ENCODE measurements around the gene GLT1D1.

DNA sequence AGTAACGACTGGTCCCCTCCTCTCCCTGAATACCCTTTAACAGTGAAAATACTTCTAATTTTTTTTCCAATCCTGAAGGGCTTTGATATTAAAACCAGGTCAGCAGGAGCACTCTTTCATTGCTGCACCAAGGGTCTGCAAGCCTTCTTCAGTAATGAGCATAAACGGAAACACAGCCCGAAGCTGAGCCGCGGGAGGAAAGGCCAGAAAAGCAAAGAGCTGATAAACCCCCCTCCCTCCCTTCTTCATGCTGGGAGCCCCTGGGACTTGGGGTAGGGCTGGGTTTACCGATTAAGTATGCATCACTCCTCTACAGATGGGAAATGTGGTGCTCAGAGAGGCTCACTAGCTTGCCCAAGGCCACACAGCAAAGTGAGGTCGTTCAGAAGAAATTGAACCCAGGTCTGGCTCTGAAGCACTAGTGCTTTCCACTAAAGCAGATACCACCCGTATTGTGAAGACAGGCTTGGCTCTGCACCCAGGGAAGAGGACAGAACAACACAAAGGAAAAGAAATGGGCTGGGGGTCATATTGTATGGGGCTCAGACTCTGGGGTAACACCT is 128.8 kb downstream of the GLT1D1 start:
- TF ChIP-seq, protein P1, sequence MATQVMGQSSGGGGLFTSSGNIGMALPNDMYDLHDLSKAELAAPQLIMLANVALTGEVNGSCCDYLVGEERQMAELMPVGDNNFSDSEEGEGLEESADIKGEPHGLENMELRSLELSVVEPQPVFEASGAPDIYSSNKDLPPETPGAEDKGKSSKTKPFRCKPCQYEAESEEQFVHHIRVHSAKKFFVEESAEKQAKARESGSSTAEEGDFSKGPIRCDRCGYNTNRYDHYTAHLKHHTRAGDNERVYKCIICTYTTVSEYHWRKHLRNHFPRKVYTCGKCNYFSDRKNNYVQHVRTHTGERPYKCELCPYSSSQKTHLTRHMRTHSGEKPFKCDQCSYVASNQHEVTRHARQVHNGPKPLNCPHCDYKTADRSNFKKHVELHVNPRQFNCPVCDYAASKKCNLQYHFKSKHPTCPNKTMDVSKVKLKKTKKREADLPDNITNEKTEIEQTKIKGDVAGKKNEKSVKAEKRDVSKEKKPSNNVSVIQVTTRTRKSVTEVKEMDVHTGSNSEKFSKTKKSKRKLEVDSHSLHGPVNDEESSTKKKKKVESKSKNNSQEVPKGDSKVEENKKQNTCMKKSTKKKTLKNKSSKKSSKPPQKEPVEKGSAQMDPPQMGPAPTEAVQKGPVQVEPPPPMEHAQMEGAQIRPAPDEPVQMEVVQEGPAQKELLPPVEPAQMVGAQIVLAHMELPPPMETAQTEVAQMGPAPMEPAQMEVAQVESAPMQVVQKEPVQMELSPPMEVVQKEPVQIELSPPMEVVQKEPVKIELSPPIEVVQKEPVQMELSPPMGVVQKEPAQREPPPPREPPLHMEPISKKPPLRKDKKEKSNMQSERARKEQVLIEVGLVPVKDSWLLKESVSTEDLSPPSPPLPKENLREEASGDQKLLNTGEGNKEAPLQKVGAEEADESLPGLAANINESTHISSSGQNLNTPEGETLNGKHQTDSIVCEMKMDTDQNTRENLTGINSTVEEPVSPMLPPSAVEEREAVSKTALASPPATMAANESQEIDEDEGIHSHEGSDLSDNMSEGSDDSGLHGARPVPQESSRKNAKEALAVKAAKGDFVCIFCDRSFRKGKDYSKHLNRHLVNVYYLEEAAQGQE (IDR thresholded peaks at IDR 0.05; ENCODE audit: low read depth, low read length): no peak
- TF ChIP-seq EP300 (IDR thresholded peaks at IDR 0.05; ENCODE audit: borderline replicate concordance in 1 of 2, low read depth in 1 of 2, low read length in 1 of 2): no peak
- no peak for TF ChIP-seq JUND (IDR thresholded peaks at IDR 0.05)
- TF ChIP-seq, protein P2, sequence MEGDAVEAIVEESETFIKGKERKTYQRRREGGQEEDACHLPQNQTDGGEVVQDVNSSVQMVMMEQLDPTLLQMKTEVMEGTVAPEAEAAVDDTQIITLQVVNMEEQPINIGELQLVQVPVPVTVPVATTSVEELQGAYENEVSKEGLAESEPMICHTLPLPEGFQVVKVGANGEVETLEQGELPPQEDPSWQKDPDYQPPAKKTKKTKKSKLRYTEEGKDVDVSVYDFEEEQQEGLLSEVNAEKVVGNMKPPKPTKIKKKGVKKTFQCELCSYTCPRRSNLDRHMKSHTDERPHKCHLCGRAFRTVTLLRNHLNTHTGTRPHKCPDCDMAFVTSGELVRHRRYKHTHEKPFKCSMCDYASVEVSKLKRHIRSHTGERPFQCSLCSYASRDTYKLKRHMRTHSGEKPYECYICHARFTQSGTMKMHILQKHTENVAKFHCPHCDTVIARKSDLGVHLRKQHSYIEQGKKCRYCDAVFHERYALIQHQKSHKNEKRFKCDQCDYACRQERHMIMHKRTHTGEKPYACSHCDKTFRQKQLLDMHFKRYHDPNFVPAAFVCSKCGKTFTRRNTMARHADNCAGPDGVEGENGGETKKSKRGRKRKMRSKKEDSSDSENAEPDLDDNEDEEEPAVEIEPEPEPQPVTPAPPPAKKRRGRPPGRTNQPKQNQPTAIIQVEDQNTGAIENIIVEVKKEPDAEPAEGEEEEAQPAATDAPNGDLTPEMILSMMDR (IDR thresholded peaks at IDR 0.05): no peak
- no peak for TF ChIP-seq RFX5 (IDR thresholded peaks at IDR 0.05; ENCODE audit: low read length)
- TF ChIP-seq TCF12 (IDR thresholded peaks at IDR 0.05): no peak
